K562 (cell line): ENCODE data around the gene SLC7A8. TPM values are rescaled to one million over a fixed set of nuclear protein-coding genes. Genes with fewer than 3 reads are reported as not detected.

Experiments
- ATF1 ChIP-seq, 2 experiments: fragments of 450-650 bp in 1 of 2; IDR thresholded peaks; 2 replicates each; pipeline ENCODE4 v1.6.1; 2016; ENCODE audit warnings: missing compliant biosample characterization in 1 of 2, missing genetic modification characterization in 1 of 2
- ATF3 ChIP-seq, 2 experiments: fragments of 450-650 bp in 1 of 2; sonication (generic) in 1 of 2; formaldehyde crosslinking in 1 of 2; IDR thresholded peaks in 1 of 2; conservative IDR thresholded peaks in 1 of 2; 2 replicates each; pipeline versions ENCODE4 v1.6.1 to v1.8.1; 2016 to 2023; ENCODE audit warnings: mild to moderate bottlenecking in 2 of 2, moderate library complexity in 2 of 2, inconsistent platforms in 1 of 2, missing genetic modification reagents in 1 of 2
- CBFB ChIP-seq: sonication (generic); formaldehyde crosslinking; IDR thresholded peaks from 2 replicates; pipeline ENCODE4 v1.4.0; 2020; ENCODE audit warnings: mild to moderate bottlenecking, missing genetic modification reagents
- EHMT2 ChIP-seq: fragments of 450-650 bp; IDR thresholded peaks from 2 replicates; pipeline ENCODE4 v1.6.1; 2018; ENCODE audit warnings: antibody characterized with exemption
- GABPB2 ChIP-seq: fragments of 250-450 bp; sonication (Bioruptor Pico); conservative IDR thresholded peaks from 2 replicates; pipeline ENCODE4 v1.5.1; 2021; ENCODE audit warnings: mild to moderate bottlenecking
- HEY1 ChIP-seq: fragments of 250-450 bp; sonication (Bioruptor Pico); IDR thresholded peaks from 2 replicates; pipeline ENCODE4 v1.5.0; 2020; ENCODE audit warnings: mild to moderate bottlenecking, moderate library complexity, borderline replicate concordance
- JUND ChIP-seq, 2 experiments: IDR thresholded peaks; 2 replicates in 1 of 2; 3 replicates in 1 of 2; pipeline ENCODE4 v1.6.1; 2011; ENCODE audit warnings: borderline replicate concordance in 2 of 2, low read depth in 2 of 2, low read length in 2 of 2, improper control_type of control experiment in 1 of 2, missing biosample characterization in 1 of 2, missing genetic modification characterization in 1 of 2, missing genetic modification reagents in 1 of 2
- KAT2B ChIP-seq: IDR thresholded peaks from one replicate; pipeline ENCODE4 v1.6.1; 2012; ENCODE audit warnings: low read depth, mild to moderate bottlenecking, control low read depth, inconsistent platforms, low read length, moderate library complexity
- KLF16 ChIP-seq: IDR thresholded peaks from 2 replicates; pipeline ENCODE4 v1.6.1; 2016; ENCODE audit warnings: antibody characterized with exemption
- MAZ ChIP-seq, 2 experiments: fragments of 450-650 bp in 1 of 2; sonication (generic) in 1 of 2; formaldehyde crosslinking; IDR thresholded peaks in 1 of 2; conservative IDR thresholded peaks in 1 of 2; 2 replicates each; pipeline versions ENCODE4 v1.4.0 to v1.5.0; 2020; ENCODE audit warnings: mild to moderate bottlenecking in 1 of 2, missing genetic modification reagents in 1 of 2
- MYC ChIP-seq, 2 experiments: fragments of 250-450 bp in 1 of 2; sonication (Bioruptor Pico) in 1 of 2; IDR thresholded peaks; 2 replicates each; pipeline versions ENCODE4 v1.5.1 to v1.6.1; 2012 to 2021; ENCODE audit warnings: low read depth in 2 of 2, borderline replicate concordance in 1 of 2, improper control_type of control experiment in 1 of 2, low read length in 1 of 2, mild to moderate bottlenecking in 1 of 2, moderate library complexity in 1 of 2
- NFIC ChIP-seq: fragments of 450-650 bp; IDR thresholded peaks from 2 replicates; pipeline ENCODE4 v1.6.1; 2017; ENCODE audit warnings: mild to moderate bottlenecking, inconsistent platforms
- PCBP2 ChIP-seq: fragments of 200-400 bp; formaldehyde crosslinking; IDR thresholded peaks from 2 replicates; pipeline ENCODE4 v1.6.1; 2018; ENCODE audit warnings: low read length, low read depth, mild to moderate bottlenecking, moderate library complexity; ENCODE audit not compliant: poor library complexity, severe bottlenecking
- PHB2 ChIP-seq: fragments of 450-650 bp; IDR thresholded peaks from 2 replicates; pipeline ENCODE4 v1.6.1; 2017; ENCODE audit warnings: low read depth
- PHF8 ChIP-seq: fragments of 200-600 bp; sonication (generic); IDR thresholded peaks from 2 replicates; pipeline ENCODE4 v1.6.1; 2012; ENCODE audit warnings: mixed run types, mild to moderate bottlenecking, inconsistent platforms, low read length, moderate library complexity, borderline replicate concordance
- RFX1 ChIP-seq: fragments of 450-650 bp; IDR thresholded peaks from 2 replicates; pipeline ENCODE4 v1.6.1; 2016; ENCODE audit warnings: mild to moderate bottlenecking, moderate library complexity
- RFX5 ChIP-seq: IDR thresholded peaks from 2 replicates; pipeline ENCODE4 v1.6.1; 2011; ENCODE audit warnings: low read depth, mild to moderate bottlenecking, improper control_type of control experiment, low read length
- SMAD3 ChIP-seq: fragments of 450-650 bp; formaldehyde crosslinking; conservative IDR thresholded peaks from 2 replicates; pipeline ENCODE4 v1.4.0; 2020; ENCODE audit warnings: mild to moderate bottlenecking
- SMC3 ChIP-seq: conservative IDR thresholded peaks from 2 replicates; pipeline ENCODE4 v1.6.1; 2011; ENCODE audit warnings: low read depth, low read length, improper control_type of control experiment; ENCODE audit not compliant: insufficient read depth
- TEAD2 ChIP-seq: fragments of 450-650 bp; IDR thresholded peaks from 2 replicates; pipeline ENCODE4 v1.6.1; 2016; ENCODE audit warnings: missing genetic modification characterization, control low read depth, missing compliant biosample characterization
- VEZF1 ChIP-seq: fragments of 200-800 bp; sonication (Bioruptor generic); IDR thresholded peaks from 2 replicates; pipeline ENCODE4 v1.6.1; 2017; ENCODE audit warnings: missing genetic modification characterization, missing compliant biosample characterization
- ZNF24 ChIP-seq: fragments of 450-650 bp; IDR thresholded peaks from 2 replicates; pipeline ENCODE4 v1.6.1; 2016
- ZNF699 ChIP-seq: fragments of 250-450 bp; sonication (Bioruptor Pico); IDR thresholded peaks from 2 replicates; pipeline ENCODE4 v1.8.0; 2021; ENCODE audit warnings: mild to moderate bottlenecking, moderate library complexity; ENCODE audit not compliant: insufficient replicate concordance
- polyA plus RNA-seq, 8 experiments: library from polyadenylated mRNA; depleted of rRNA in 4 of 8; stranded (reverse) in 5 of 8; unstranded in 3 of 8; fragments of >200 nt; fragmentation: Nextera tagmentation in 2 of 8; fragmentation: Illumina TruSeq in 1 of 8; extraction: Ambion mirVana in 2 of 8; extraction: Trizol in 1 of 8; gene quantifications; 2 replicates each; pipeline versions ENCODE4 v1.2.1 to v1.2.3, GENCODE V29; 2011 to 2014; ENCODE audit warnings: inconsistent platforms in 1 of 8, missing spikeins in 1 of 8
- total RNA-seq, 7 experiments: library from RNA; depleted of rRNA in 6 of 7; stranded (reverse); fragments of >200 nt in 6 of 7; fragmentation: Illumina TruSeq in 2 of 7; extraction: Trizol in 2 of 7; gene quantifications; 2 replicates each; pipeline versions ENCODE4 v1.2.1 to v1.2.3, GENCODE V29; 2011 to 2021; ENCODE audit warnings: low replicate concordance in 1 of 7
- TF ChIP-seq, protein P1 (sequence below): fragments of 250-450 bp; sonication (Bioruptor Pico); IDR thresholded peaks from 2 replicates; pipeline ENCODE4 v1.4.0; 2020; ENCODE audit warnings: mild to moderate bottlenecking

The SLC7A8 gene
- total and polyA plus RNA-seq, 9 of the 15 experiments (the other 6 are each of a cell fraction or from before 2014, with no cell fraction given), result 2.0 to 33.0 (median 6.0) TPM

- 0 out of 2 replicates have a peak, but pooled peaks have one; percentile 39 for TF ChIP-seq SMAD3 (CRISPR knock-in tag)
- no peak for TF ChIP-seq GABPB2
- peak; percentile 36; the same call in 1 of the 2 replicates for TF ChIP-seq PHF8
- TF ChIP-seq HEY1, result no peak
- no peak for TF ChIP-seq ATF1 (CRISPR knock-in tag; IDR thresholded peaks at IDR 0.05)
- TF ChIP-seq ATF1 (tag; IDR thresholded peaks at IDR 0.05), result no peak
- TF ChIP-seq KLF16, result peak; percentile 93
- no peak for TF ChIP-seq RFX1
- TF ChIP-seq SMC3, result no peak
- TF ChIP-seq MAZ (CRISPR knock-in tag; conservative IDR thresholded peaks at IDR 0.05 in 1 of 2, IDR thresholded peaks at IDR 0.05 in 1 of 2), result peak in 1 of 2 experiments; percentile 43; a peak in 1 of 4 replicates
- TF ChIP-seq EHMT2, result peak; percentile 43; the same call in 1 of the 2 replicates
- no peak for TF ChIP-seq RFX5
- TF ChIP-seq VEZF1 (CRISPR knock-in tag), result peak; percentile 41; the same call in 1 of the 2 replicates
- TF ChIP-seq PHB2, result no peak
- TF ChIP-seq PCBP2, result no peak
- no peak for TF ChIP-seq CBFB
- TF ChIP-seq ZNF699 (CRISPR knock-in tag), result no peak
- no peak for TF ChIP-seq TEAD2
- peak; percentile 54; the same call in 1 of the 2 replicates for TF ChIP-seq JUND (IDR thresholded peaks at IDR 0.05; ENCODE audit: borderline replicate concordance, low read depth, low read length)
- TF ChIP-seq JUND (tag; IDR thresholded peaks at IDR 0.05; ENCODE audit: borderline replicate concordance, low read depth, low read length), result peak; percentile 61; the same call in 1 of the 3 replicates
- peak; percentile 87 for TF ChIP-seq ATF3 (IDR thresholded peaks at IDR 0.05)
- no peak for TF ChIP-seq ATF3 (CRISPR knock-in tag; conservative IDR thresholded peaks at IDR 0.05)
- TF ChIP-seq, protein P1, sequence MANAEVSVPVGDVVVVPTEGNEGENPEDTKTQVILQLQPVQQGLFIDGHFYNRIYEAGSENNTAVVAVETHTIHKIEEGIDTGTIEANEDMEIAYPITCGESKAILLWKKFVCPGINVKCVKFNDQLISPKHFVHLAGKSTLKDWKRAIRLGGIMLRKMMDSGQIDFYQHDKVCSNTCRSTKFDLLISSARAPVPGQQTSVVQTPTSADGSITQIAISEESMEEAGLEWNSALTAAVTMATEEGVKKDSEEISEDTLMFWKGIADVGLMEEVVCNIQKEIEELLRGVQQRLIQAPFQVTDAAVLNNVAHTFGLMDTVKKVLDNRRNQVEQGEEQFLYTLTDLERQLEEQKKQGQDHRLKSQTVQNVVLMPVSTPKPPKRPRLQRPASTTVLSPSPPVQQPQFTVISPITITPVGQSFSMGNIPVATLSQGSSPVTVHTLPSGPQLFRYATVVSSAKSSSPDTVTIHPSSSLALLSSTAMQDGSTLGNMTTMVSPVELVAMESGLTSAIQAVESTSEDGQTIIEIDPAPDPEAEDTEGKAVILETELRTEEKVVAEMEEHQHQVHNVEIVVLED (CRISPR knock-in tag), result no peak
- TF ChIP-seq MYC (IDR thresholded peaks at IDR 0.05; ENCODE audit: low read depth, low read length), result no peak
- no peak for TF ChIP-seq MYC (CRISPR knock-in tag; IDR thresholded peaks at IDR 0.05; ENCODE audit: borderline replicate concordance, low read depth)
- TF ChIP-seq NFIC, result 0 out of 2 replicates have a peak, but pooled peaks have one; percentile 36
- no peak for TF ChIP-seq KAT2B
- no peak for TF ChIP-seq ZNF24
Observed at GRCh38 chr14:23160924-23161522, 22.4 kb downstream of the SLC7A8 start (continued).
